ENCODE data around the gene KDM6B. TPM values are rescaled to one million over a fixed set of nuclear protein-coding genes. Genes with fewer than 3 reads are reported as not detected.

KDM6B gene
- total RNA-seq, 1 donor from 2014 or later: 191 TPM

- peaks cover 18% of the 10 kb centered on the region for H3K4me1 Mint-ChIP-seq (ENCODE audit: low read depth, unreplicated experiment)
- peak; percentile 55 for DNase-seq
- H3K27me3 Mint-ChIP-seq (ENCODE audit: unreplicated experiment): peaks cover 37% of the 10 kb centered on the region
- no peak for TF ChIP-seq CTCF (IDR thresholded peaks at IDR 0.05; ENCODE audit: partially characterized antibody, unreplicated experiment)
- peak overlapping the region; percentile 94 for H3K4me3 Mint-ChIP-seq (ENCODE audit: unreplicated experiment)
- H3K36me3 Mint-ChIP-seq (ENCODE audit: unreplicated experiment): no peaks in the 10 kb centered on the region
- H3K9me3 Mint-ChIP-seq (ENCODE audit: unreplicated experiment): peaks cover 29% of the 10 kb centered on the region
- H3K27ac Mint-ChIP-seq (ENCODE audit: unreplicated experiment): peak overlapping the region; percentile 78
Observed at GRCh38 chr17:7834542-7834956, 532 bp downstream of the KDM6B start.

DNA sequence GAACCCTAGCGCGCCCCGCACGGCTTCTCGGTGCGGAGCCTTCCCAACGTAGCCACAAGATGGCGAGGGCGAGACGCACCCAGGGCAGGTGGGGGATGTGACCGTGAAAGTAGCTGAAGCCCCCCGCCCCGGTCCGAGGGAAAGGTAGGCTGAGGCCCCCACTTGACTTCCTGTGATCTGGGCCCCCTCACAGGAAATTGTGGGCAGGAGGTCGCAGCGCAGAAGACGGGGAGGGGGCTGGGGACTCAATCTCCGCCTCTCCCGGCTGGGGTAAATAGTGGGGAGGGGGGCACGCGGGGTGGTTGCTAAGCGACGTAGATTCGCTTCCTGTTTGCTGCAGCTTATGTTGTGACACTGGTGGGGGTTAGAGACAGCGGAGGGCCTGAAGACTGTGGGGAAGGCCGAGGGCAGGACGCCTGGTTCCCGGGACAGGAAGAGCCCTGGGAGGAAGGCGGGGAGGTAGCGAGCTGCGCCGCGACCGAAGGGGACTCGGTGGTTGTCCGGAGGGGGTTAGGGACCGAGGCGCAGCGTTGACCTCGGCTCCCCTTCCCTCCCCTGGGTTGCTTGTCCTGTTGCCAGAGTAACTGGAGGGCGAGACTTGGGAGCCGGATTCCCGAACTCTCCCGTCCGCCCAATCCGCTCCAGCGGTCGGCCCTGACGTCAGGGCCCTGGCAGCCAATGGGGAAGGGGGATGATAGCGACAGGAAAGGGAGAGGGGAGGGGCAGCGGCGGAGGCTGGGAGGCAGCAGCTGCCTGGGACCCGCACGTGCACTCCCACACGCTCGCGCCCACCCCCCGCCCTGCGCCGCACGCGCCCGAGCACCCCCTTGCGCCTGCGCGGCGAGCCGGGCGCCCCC is 1.2 kb downstream of the KDM6B start:
- TF ChIP-seq CTCF (IDR thresholded peaks at IDR 0.05; ENCODE audit: partially characterized antibody, unreplicated experiment): peak; percentile 58
- peaks cover 22% of the 10 kb centered on the region for H3K4me1 Mint-ChIP-seq (ENCODE audit: low read depth, unreplicated experiment)
- peaks cover 34% of the 10 kb centered on the region for H3K9me3 Mint-ChIP-seq (ENCODE audit: unreplicated experiment)

GRCh38 chr17:7835814-7836595 is 2.0 kb downstream of the KDM6B start:
- H3K36me3 Mint-ChIP-seq (ENCODE audit: unreplicated experiment): peaks cover 5% of the 10 kb centered on the region
- peaks cover 42% of the 10 kb centered on the region for H3K27me3 Mint-ChIP-seq (ENCODE audit: unreplicated experiment)
- peaks cover 30% of the 10 kb centered on the region for H3K4me1 Mint-ChIP-seq (ENCODE audit: low read depth, unreplicated experiment)
- TF ChIP-seq CTCF (IDR thresholded peaks at IDR 0.05; ENCODE audit: partially characterized antibody, unreplicated experiment): peak; percentile 10
- DNase-seq: peak; percentile 80
- peak overlapping the region; percentile 98 for H3K27ac Mint-ChIP-seq (ENCODE audit: unreplicated experiment)
- peaks cover 40% of the 10 kb centered on the region for H3K9me3 Mint-ChIP-seq (ENCODE audit: unreplicated experiment)
- H3K4me3 Mint-ChIP-seq (ENCODE audit: unreplicated experiment): peak overlapping the region; percentile 99

More for the DNA sequence above, 1.2 kb downstream of the KDM6B start:
- peak; percentile 96 for DNase-seq
- Mint-ChIP-seq H3K27me3 (ENCODE audit: unreplicated experiment) (peaks cover 37% of the 10 kb centered on the region), H3K27ac (ENCODE audit: unreplicated experiment) (peak overlapping the region; percentile 78), H3K4me3 (ENCODE audit: unreplicated experiment) (peak overlapping the region; percentile 94), H3K36me3 (ENCODE audit: unreplicated experiment) (no peaks in the 10 kb centered on the region)

GRCh38 chr17:7836596-7837407 is 2.8 kb downstream of the KDM6B start:
- Mint-ChIP-seq H3K9me3 (ENCODE audit: unreplicated experiment) (peaks cover 45% of the 10 kb centered on the region), H3K4me3 (ENCODE audit: unreplicated experiment) (peak overlapping the region; percentile 99), H3K36me3 (ENCODE audit: unreplicated experiment) (peaks cover 5% of the 10 kb centered on the region), H3K27ac (ENCODE audit: unreplicated experiment) (peak overlapping the region; percentile 98), H3K27me3 (ENCODE audit: unreplicated experiment) (peaks cover 43% of the 10 kb centered on the region), H3K4me1 (ENCODE audit: low read depth, unreplicated experiment) (peaks cover 33% of the 10 kb centered on the region)
- DNase-seq: peak; percentile 98
- no peak for TF ChIP-seq CTCF (IDR thresholded peaks at IDR 0.05; ENCODE audit: partially characterized antibody, unreplicated experiment)
